ENCODE results near the gene HIVEP3. TPM values are rescaled to one million over a fixed set of nuclear protein-coding genes. Genes with fewer than 3 reads are reported as not detected.

HIVEP3 gene
- polyA plus RNA-seq, 1 of the 3 experiments (the other 2 are of a cell fraction), result 6.4 TPM

GRCh38 chr1:41696381-41696780 is 222.3 kb downstream of the HIVEP3 start (continued):
- TF ChIP-seq, protein P1, sequence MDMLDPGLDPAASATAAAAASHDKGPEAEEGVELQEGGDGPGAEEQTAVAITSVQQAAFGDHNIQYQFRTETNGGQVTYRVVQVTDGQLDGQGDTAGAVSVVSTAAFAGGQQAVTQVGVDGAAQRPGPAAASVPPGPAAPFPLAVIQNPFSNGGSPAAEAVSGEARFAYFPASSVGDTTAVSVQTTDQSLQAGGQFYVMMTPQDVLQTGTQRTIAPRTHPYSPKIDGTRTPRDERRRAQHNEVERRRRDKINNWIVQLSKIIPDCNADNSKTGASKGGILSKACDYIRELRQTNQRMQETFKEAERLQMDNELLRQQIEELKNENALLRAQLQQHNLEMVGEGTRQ (IDR thresholded peaks at IDR 0.05; ENCODE audit: borderline replicate concordance, low read depth, low read length), result no peak
- TF ChIP-seq FOXM1 (IDR thresholded peaks at IDR 0.05; ENCODE audit: low read depth) (no peak), ZBTB33 (IDR thresholded peaks at IDR 0.05; ENCODE audit: borderline replicate concordance, low read depth) (no peak), SIN3A (IDR thresholded peaks at IDR 0.05; ENCODE audit: borderline replicate concordance, low read depth, low read length) (no peak), NRF1 (IDR thresholded peaks at IDR 0.05; ENCODE audit: low read depth, low read length) (no peak), TCF12 (IDR thresholded peaks at IDR 0.05) (peak; percentile 59; the same call in 1 of the 2 replicates), GABPA (IDR thresholded peaks at IDR 0.05; ENCODE audit: low read depth) (no peak), ELF1 (IDR thresholded peaks at IDR 0.05) (no peak), USF1 (IDR thresholded peaks at IDR 0.05; ENCODE audit: borderline replicate concordance, low read depth) (no peak), CHD2 (IDR thresholded peaks at IDR 0.05; ENCODE audit: low read length, partially characterized antibody) (peak; percentile 84), RXRA (IDR thresholded peaks at IDR 0.05; ENCODE audit: borderline replicate concordance, low read depth) (no peak), MEF2A (IDR thresholded peaks at IDR 0.05; ENCODE audit: borderline replicate concordance, low read depth) (no peak), IRF3 (IDR thresholded peaks at IDR 0.05; ENCODE audit: low read depth, low read length) (no peak), REST (IDR thresholded peaks at IDR 0.05; ENCODE audit: low read depth, low read length) (no peak), EP300 (IDR thresholded peaks at IDR 0.05; ENCODE audit: borderline replicate concordance in 1 of 2, low read depth in 1 of 2, low read length in 1 of 2) (peak in 1 of 2 experiments; percentile 65; a peak in 1 of 4 replicates)
- TF ChIP-seq, protein P2, sequence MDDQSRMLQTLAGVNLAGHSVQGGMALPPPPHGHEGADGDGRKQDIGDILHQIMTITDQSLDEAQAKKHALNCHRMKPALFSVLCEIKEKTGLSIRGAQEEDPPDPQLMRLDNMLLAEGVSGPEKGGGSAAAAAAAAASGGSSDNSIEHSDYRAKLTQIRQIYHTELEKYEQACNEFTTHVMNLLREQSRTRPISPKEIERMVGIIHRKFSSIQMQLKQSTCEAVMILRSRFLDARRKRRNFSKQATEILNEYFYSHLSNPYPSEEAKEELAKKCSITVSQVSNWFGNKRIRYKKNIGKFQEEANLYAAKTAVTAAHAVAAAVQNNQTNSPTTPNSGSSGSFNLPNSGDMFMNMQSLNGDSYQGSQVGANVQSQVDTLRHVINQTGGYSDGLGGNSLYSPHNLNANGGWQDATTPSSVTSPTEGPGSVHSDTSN (IDR thresholded peaks at IDR 0.05), result no peak
- TF ChIP-seq, protein P3, sequence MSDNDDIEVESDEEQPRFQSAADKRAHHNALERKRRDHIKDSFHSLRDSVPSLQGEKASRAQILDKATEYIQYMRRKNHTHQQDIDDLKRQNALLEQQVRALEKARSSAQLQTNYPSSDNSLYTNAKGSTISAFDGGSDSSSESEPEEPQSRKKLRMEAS (IDR thresholded peaks at IDR 0.05; ENCODE audit: low read depth), result no peak
